M059J (cell line): ENCODE measurements around the gene BLOC1S6. TPM values are rescaled to one million over a fixed set of nuclear protein-coding genes. Genes with fewer than 3 reads are reported as not detected.

Experiments
- DNase-seq: peaks from one replicate; pipeline ENCODE4 v3.0.0-alpha.2; 2012; ENCODE audit warnings: low read depth
- total RNA-seq: library from RNA; depleted of rRNA; stranded (reverse); fragments of >200 nt; shearing (Covaris generic); gene quantifications from 2 replicates; pipeline ENCODE4 v1.2.3, GENCODE V29; 2014; rRNA removed

The BLOC1S6 gene, protein sequence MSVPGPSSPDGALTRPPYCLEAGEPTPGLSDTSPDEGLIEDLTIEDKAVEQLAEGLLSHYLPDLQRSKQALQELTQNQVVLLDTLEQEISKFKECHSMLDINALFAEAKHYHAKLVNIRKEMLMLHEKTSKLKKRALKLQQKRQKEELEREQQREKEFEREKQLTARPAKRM
- 30.7 and 48.3 TPM in 2 replicates for total RNA-seq

DNA sequence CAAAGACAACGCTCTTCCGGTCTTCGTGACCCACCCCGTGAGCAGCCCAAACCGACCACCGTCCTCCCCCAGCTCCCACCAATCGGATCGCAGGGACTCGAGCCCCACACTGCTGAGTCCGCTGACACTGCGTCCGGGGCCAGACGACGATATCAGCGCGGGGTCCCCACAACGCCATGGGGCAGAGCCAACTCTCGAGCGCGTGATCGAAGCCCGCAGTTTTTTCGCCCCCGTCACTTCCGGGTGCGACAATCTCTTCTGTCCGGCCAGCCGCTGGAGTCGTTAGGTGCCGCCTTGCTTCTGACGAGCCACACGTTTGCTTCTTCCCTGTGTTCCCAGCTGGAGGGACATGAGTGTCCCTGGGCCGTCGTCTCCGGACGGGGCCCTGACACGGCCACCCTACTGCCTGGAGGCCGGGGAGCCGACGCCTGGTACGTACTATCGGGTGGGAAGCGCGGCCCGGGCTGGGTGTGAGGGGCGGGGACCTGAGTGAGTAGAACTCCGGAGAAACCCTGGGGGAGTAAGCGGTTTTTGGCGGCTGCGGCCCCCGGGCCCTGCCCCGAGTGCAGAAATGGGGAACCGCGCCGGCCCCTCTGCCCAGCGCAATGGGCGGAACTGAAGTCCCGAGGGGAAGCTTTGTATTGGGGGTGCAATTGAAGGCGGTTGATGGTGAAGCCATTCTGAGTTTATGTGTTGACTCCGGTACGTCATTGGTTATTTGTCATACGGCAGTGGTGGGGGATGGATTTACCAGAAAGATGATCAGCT lies at the start of gene BLOC1S6:
Gene BLOC1S6 (plus strand): TSS at position 285 of the 768 bp plus-strand sequence. CDS start 65 bp downstream, at position 350.
- DNase-seq, result peak; percentile 87

DNA sequence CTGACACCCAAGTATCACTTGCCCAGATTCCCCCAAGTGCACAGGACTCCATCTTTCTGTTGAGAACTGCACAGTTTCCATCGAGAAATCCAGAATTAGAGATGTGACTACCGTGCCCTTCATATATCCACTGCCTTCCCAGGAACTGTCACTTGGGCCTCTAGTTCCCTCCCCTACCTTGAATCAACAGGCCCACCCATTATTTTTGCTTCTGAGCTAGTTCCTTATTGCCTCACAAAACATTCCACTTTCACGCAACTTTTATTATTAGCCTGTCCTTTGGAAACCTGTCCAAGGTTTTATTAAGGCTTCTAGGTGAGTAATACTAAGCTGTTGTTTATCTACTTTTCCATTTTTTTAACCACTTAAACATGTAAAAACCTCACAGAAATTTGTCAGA lies 47.5 kb upstream of the BLOC1S6 start:
- DNase-seq, result no peak

DNA sequence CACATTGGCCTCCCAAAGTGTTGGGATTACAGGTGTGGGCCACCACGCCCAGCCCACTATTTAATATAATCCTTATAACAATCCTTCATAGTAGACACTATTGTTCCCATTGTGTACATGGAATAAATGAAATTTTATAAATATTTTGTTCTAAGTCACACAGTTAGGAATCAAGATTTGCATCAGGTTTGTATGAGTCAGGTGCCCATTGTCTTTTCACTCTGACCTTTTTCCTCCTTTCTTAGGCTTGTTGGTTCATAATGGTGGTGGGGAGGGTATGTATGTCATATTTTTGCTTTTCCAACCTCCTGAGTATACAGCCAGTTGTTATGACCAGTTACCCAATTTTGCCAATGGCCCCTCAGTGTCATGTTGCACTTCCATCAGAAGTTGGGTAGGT lies 46.6 kb upstream of the BLOC1S6 start:
- DNase-seq, result no peak

DNA sequence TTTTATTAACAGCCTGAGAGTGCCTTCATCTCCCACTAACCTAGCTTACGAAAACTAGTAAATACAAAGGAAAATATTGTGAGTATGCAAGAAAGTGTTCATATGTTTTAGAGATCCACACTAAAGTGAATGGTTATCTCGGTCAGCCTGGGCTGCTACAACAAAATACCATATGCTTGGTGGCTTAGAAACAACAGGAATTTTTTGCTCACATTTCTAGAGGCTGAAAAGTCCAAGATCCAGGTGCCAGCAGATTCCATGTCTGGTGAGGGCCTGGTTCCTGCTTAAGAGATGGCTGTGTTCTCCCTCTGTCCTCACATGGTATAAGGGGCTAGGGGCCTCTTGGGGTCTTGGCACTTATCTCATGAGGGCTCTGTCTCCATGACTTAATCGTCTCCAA lies 44.1 kb upstream of the BLOC1S6 start:
- no peak for DNase-seq

DNA sequence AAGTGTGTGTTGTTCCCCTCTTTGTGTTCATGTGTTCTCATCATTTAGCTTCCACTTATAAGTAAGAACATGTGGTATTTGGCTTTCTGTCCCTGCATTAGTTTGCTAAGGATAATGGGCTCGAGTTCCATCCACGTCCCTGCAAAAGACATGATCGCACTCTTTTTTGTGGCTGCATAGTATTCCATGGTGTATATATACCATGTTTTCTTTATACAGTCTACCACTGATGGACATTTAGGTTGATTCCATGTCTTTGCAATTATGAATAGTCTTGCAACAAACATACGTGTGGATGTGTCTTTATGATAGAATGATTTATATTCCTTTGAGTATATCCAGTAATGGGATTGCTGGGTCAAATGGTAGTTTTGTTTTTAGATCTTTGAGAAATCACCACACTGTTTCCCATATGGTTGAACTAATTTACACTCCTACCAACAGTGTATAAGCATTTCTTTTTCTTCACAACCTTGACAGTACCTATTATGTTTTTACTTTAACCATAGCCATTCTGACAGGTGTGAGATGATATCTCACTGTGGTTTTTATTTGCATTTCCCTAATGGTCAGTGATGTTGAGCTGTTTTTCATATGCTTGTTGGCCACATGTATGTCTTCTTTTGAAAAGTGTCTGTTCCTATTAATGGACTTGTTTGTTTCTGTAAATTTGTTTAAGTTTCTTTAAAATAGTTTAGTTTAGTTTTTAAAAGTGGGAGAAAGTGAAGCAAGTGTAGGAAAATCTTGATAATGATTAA lies 42.7 kb upstream of the BLOC1S6 start:
- no peak for DNase-seq

DNA sequence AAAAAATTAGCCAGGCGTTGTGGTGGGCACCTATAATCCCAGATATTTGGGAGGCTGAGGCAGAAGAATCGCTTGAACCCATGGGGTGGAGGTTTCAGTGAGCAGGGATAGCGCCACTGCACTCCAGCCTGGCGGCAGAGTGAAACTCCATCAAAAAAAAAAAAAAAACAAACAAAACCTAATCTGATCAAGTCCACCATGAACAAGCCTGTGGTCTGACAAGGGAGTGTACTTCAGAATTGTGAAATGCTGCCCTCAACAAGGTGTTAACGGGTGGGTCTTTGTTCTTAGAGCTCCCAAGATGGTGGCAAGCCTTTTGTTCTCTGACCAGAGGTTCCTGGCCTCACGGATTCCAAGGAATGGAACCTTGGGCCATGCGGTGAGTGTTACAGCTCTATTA lies 40.4 kb upstream of the BLOC1S6 start:
- DNase-seq, result no peak

DNA sequence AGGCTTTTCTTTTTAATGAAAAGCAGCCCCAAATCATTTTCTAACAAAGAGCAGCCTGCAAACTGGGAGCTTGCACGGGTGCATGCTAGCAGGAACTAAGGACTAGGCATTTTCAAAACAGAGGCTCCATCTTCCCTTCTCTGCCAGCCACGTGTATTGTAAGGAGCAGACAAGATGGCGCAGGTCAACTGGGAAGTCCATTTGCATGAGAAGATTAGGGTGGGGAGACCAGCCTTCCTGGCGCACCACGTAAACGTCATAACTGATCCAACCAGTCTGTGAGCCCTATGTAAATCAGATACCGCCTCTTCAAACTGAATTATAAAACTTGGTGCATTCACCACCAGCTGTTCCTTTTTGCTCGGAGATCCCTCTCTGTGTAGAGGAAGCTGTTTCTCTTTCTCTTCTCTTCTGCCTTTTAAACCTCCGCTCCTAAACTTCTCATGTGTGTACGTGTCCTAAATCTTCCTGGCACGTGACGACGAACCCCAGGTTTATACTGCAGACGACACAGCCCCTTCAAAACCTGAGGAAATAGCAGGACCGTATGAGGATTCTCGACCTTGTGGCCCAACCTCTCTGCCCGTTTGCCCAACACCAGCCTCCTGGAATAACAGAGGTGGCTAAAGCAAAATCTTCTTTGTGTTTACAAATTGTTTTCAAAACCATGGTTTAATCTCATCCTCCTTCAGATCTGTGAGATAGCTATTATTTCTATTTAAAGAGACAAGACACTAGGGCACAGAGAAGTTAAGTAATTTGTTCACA lies 38.2 kb upstream of the BLOC1S6 start:
- DNase-seq, result no peak

DNA sequence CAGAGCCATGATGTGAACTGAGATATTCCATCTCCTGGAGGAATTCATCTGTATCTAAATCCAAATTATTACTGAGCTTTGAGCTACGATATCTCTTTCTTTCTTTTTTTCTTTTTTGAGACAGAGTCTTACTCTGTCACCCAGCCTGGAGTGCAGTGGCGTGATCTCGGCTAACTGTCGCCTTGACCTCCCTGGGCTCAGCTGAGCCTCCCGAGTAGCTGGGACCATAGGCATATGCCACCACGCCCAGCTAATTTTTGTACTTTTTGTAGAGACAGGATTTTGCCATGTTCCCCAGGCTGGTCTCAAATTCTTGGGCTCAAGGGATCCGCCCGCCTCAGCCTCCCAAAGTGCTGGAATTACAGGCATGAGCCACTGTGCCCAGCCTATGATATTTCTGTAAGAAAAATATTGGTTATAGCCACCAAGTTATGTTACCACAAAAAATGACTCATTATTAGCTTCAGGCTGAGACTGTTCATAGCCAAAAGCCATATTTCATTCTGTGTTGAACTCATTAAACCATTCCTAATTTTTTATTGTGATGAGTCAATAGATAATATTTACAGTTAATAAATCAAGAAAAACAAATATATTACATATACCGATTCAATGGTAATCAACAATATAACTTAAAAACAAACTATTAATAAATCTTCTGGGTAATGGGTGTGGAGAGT lies 37.5 kb upstream of the BLOC1S6 start:
- peak; percentile 58 for DNase-seq

DNA sequence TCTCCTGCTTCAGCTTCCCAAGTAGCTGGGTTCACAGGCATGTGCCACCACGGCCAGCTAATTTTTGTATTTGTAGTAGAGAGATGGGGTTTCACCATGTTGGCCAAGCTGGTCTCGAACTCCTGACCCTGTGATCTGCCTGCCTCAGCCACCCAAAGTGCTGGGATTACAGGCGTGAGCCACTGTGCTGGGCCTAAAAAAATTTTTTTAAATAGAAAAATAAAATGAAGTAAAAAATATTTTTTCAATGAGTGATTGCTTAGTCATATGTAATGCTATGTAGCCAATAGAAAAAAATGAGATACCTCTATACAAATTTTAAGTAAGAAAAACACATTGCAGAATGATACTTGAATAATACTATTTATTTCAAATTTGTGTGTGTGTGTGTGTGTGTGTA lies 36.7 kb upstream of the BLOC1S6 start:
- DNase-seq, result no peak

DNA sequence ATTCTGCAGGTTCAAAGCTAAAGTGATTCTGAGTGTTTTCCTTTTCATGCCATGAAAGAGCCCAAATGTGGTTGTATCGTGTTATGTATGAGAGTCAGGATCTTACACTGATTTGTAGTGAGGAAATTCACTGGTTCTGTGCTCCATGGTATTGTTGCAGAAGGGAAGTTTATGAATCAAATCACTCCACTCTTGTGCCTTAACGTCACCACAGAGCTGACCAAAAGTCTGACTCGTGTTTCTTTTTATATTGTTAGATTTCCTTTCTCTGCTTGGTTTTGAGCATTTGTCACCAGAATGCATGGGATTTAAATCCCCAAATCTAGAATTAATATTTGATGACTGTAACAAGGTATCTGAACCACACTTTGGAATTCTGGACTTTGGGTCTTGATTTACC lies 35.5 kb upstream of the BLOC1S6 start:
- DNase-seq, result no peak

DNA sequence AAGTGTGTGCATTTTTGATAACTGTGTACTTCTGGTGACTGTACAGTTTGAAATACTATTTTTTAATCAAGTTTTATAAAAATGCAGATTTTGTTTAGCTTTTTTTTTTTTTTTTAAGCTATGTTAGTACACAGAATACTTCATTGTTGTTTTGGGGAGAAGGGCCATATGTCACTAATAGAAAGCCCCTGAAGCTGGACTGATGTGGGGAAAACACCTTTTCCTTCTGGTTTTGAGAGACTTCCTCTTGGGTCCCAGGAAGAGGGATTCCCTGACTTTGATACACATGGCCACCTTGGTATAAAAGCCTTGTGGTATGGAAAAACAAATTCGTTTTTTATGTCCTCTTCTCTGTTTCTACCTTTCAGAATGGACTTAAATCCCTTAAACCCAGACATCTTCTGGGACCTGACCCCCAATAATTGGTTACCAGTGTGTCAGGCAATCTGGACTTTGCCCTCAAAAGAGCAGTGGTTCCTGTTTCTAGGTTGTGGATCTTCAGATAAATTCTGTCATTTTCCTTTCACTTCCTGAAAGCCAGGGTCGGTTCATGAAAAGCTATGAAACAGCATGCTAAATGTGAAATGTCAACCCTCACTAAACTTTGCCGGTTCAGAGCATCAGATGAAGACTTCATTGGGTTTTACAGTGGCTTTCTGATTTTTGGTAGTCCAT lies 31.1 kb upstream of the BLOC1S6 start:
- DNase-seq, result no peak

DNA sequence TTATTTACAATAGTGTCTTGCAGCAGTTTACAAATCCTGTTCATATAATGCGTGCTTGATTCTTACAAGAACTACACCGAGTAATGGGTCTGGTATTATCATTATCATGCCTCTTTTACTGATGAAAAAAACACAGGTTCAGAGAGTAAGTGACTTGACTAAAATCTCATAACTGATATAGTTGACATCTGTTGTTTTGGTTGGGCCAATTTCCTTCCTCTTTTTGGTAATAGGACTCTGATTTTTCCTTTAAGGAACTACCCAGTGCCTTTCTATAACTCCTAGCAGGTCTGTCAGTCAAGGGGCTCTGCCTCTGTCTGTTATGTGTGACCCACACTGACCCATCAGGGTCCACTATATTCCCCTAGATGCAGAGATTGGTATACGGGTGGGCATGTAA lies 14.6 kb upstream of the BLOC1S6 start:
- DNase-seq, result no peak

DNA sequence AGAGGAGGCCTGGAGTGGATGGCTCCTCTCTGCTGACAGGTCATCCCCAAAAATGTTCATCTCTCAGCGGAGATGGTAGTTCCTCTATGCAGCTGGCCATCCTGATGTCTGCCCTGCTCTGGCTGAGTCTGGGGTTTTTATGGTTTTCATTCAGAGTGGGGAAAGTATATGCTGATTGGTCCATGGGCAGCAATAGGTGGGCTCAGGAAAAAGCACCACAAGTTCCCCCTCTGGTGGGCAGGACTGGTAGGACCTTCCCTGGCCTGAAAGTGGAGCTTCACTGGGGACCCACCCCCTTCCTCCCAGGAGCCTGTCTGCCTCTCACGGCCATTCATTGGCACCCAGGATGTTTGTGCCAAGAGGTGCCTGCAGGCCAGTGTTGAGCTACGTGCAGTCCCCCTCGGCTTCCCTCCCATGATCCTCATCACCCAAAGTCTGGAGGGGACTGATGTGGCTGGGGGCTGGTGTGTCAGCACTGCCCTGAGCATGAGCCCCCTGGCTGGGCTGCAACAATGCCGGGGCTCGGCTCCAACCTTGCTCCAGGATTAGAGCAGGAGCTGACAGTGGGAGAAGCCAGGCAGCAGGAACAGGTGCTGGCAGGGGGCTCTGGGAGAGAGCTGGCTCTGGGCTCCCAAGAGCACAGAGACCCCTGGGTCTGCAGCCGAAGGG lies 13.1 kb upstream of the BLOC1S6 start:
- DNase-seq, result peak; percentile 30

DNA sequence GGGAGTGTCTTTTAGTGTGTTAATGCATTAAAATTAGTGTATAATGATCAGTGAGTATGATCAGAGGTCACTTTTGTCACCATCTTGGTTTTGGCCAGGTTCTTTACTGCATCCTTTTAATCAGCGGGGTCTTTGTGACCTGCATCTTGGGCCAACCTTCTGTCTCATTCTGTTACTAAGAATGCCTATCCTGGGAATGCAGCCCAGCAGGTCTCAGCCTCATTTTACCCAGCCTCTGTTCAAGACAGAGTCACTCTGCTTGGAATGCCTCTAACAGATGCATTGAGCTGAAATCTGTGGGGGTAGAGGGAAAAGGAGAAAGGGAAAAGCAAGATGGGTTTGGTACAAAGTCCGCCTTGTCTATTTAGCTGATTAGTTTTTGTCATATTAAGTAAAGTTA lies 5.3 kb upstream of the BLOC1S6 start:
- no peak for DNase-seq

DNA sequence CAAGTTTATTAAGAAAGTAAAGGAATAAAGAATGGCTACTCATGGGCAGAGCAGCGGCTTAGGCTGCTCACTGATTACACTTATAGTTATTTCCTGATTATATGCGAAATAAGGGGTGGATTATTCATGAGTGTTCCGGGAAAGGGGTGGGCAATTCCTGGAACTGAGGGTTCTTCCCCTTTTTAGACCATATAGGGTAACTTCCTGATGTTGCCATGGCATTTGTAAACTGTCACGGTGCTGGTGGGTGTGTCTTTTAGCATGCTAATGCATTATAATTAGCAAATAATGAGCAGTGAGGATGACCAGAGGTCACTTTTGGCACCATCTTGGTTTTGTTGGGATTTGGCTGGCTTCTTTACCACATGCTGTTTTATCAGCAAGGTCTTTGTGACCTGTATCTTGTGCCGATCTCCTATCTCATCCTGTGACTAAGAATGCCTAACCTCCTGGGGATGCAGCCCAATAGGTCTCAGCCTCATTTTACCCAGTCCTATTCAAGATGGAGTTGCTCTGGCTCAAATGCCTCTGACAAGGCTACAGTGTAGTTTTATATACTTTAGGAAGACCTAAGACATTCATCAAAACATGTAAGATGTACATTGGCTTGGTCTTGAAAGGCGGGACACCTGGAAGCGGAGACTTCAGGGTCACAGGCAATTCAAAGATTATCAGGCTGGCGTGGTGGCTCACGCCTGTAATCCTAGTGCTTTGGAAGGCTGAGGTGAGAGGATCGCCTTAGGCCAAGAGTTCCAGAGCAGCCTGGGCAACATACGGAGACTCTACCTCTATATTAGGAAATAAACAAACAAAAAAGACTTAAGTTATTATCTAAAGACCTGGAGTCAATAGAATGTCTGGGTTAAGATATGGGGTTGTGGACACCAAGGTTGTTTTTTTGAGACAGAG lies 3.2 kb upstream of the BLOC1S6 start:
- DNase-seq, result peak; percentile 19

DNA sequence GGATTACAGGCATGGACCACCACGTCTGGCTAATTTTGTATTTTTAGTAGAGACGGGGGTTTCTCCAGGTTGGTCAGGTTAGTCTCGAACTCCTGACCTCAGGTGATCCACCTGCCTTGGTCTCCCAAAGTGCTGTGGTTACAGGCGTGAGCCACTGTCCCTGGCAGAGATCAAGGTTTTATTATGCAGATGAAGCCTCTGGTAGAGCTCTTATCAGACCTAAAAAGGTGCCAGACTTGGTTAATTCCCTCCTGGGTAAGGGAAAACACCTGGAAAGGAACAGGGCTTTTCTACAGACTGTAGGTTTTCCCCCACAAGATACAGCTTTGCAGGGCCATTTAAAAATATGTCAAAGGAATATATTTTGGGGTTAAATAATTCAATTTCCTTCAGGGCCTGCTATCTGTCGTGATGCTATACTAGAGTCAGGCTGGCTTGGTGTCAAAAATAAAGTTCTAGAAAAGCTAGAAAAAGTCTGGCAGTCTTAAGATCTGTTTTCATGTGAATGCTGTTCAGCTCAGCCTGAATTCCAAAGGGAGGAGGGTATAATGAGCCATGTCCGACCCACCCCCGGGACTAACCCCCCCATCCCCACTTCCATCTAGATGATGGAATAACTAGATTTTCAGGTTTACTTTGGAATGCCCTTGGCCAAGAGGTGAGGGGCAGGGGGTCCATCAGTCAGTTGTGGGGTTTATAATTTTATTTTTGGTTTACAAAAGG lies 1.9 kb upstream of the BLOC1S6 start:
- no peak for DNase-seq

DNA sequence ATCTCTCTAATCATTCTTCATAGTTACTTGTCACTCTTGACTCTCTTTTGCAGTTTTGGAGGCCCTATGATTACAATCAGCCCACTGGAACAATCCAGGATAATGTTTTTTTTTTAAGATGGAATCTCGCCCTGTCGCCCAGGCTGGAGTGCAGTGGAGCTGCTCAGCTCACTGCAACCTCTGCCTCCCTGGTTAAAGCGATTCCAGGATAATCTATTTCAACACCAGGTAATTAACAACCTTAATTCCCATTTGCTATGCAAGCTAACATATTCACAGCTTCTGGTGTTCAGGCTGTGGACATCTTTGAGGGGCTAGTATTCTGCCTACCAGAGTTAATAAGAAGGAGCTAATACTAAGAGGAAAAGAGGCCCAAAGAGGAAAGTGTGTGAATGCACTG lies 1.1 kb upstream of the BLOC1S6 start:
- DNase-seq, result no peak

DNA sequence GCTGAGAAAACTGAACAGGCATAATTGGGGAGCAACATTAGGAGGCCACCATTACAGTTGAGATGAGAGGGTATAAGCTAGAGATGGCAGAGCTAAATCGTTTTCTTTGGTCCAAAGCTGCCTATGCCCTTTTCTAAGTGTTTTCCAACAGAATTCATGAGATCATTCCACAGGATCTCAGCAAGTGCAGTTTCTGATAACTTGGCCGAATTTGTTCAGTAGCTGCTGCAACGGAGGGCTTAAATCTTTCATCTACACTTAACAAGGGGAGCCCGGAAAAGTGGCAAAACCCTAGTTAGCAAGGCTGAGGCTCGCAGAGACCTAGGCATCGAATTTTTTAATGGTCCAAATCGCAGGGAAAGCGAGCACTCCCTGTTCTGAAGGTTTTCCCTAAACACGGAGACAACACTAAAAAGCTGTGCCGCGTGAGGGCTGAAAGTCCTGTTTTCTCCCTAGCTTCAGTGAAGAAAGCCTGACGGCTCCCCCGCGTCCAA lies 531 bp upstream of the BLOC1S6 start:
- no peak for DNase-seq

DNA sequence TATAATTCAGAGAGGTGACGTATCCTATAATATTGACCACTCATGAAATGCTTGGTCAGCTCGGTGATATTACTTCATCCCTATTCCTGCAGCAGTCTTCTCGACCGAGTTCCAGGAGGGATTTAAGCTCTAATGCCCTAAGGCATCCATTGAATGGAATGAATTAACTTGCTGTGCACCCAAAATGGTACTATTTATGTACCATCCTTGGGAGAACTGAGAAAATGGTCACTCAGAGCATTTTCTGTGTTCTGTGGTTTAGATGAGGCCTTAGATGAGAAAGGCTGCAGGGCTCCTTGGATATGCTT lies 638 bp downstream of the BLOC1S6 start:
- no peak for DNase-seq
